SK-N-DZ (cell line): ENCODE results near the gene SPTLC2.

Source experiments
- DNase-seq: peaks from one replicate; pipeline ENCODE4 v3.0.0-alpha.2; 2015; ENCODE audit warnings: low spot score
- small RNA-seq, 2 experiments: library from RNA; depleted of rRNA; stranded (forward); fragments of <200 nt; gene quantifications; one replicate each; pipeline ENCODE3, GENCODE V24; 2014

Gene SPTLC2

GRCh38 chr14:77469539-77469938 is 146.9 kb downstream of the SPTLC2 start:
- no peak for DNase-seq

- no peak for DNase-seq
Measured at GRCh38 chr14:77469067-77469505, 147.4 kb downstream of the SPTLC2 start.

- no peak for DNase-seq
Measured at GRCh38 chr14:77467801-77468200, 148.6 kb downstream of the SPTLC2 start.

DNA sequence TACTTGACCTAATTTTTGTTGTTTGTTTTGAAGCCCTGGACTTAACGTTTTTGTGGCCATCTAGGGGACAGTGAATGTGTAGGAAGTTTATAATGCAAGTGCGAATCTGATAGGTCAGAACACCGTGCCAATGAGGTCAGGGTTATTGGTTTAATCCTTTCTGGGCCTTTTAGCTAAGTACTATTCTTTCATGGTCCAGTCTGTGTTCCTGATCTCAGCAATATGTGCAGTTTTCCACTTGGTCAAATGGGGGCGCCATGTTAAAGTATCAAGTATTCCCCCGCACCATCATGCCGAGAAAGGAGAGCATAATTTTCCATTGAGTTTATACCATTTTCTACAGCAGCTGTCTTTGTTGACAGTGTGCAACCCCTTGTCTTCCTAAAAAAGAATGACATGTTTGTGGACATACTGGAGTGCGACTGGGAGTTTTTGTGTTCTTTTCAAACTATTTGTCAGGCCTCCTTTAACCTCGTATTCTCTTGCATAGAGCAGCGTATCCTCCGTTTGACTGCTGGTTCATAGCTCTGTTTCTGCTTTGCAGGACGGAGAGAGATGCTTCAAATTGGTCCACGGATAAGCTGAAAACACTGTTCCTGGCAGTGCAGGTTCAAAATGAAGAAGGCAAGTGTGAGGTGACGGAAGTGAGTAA is 157.2 kb downstream of the SPTLC2 start:
- DNase-seq = peak; percentile 46

DNA sequence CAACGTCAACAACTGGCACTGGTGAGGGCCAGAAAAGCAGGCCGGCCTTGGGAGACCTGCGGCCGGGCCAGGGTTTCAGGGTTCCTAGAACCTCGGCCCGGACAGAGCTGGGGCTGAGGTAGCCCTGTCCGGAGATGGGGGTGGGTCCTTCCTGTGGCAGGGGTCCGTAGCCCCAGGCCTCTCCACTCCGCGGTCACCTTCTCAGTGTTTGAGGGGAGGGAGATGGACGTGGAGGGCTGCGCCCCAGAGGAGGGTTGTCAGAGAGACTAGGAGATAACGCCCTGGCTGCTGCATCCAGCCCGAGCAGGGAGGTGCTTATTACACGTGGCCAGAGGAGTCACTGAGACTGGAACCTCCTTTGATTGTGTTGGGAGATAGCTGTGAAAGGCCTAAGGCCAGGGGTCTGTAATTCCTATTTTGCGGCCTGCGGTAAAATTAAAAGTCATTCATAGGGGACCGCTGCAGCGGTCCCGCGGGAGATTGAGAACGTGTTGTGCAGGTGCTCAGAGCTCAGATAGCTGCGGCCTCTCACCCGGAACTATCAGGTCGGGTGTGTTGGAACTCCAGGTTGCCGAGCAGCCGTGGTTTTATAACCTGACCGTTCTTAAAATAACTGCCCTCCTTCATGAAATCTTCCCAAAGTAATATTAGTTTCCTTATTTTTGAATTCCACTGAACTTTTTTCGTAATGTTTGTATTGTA is 158.0 kb downstream of the SPTLC2 start:
- DNase-seq = peak; percentile 54

DNA sequence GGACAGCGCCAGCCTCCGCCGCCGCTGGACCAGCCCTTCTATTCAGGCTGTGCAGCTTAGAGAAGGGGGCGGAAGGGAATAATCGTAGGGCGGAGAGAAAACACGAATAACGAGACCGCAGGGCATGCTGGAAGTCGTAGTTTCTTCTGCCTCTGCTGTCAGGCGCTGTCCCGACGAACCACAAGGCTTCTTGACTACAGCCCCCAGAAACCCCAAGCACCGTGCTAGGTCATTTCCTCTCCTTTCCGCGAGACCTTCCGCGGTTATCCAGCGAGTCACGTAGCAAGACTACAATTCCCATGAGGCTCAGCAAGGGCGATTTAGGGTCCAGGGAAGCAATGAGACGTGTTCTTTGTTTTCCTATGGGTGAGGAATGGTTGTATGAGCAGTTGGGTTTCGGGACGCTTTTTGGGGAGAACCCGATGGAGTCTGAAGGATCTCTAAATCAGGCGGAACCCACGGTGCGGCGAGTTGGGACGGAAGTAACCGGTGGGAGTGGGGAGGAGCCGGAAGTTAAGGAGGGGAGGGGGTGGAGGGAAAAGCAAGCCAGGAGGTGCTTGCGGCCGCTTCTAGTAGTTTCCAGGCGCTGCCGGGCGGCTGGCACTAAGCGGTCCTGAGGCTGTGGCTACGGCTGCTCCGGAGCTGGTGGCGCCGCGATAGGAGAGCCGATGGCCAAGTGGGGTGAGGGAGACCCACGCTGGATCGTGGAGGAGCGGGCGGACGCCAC is 158.8 kb downstream of the SPTLC2 start, which contains the start of the genes AHSA1 and VIPAS39:
Gene AHSA1 (plus strand): TSS at position 572 of the 727 bp plus-strand sequence. CDS start 97 bp downstream, at position 669.
Gene VIPAS39 (minus strand): TSS at position 80 of the 727 bp plus-strand sequence. CDS start 3,499 bp downstream, outside the sequence.
- peak; percentile 99 for DNase-seq

- no peak for DNase-seq
Measured at GRCh38 chr14:77457115-77457521, 159.3 kb downstream of the SPTLC2 start.

Small RNAs within 50 kb of the gene (small RNA-seq; reads per million reads assigned to genes)
- gene COX6CP11 (0 reads per million in 2 experiments), gene RF00404 (0 reads per million in 2 experiments), gene RN7SL587P (0 reads per million in 2 experiments)
